Left lobe of liver (tissue), 2 donors: ENCODE measurements around the gene PATJ. TPM values are rescaled to one million over a fixed set of nuclear protein-coding genes. Genes with fewer than 3 reads are reported as not detected.
"Not testable (repeated sequence)": the region's sequence is repeated elsewhere in the genome, so short reads cannot be mapped to it uniquely, and the experiment has no call there.

Experiments used
- ATAC-seq: fragments of 200-7000 bp; cut with Tn5 transposase; one replicate; pipeline ENCODE4 v1.9.1; 2020; ENCODE audit warnings: mild to moderate bottlenecking, moderate library complexity
- DNase-seq: peaks from one replicate; pipeline ENCODE4 v3.0.0-alpha.2; 2020; ENCODE audit warnings: low spot score
- total RNA-seq: library from RNA; stranded (reverse); gene quantifications from one replicate; pipeline ENCODE4 v1.2.1, GENCODE V29; 2021
- donor health status: DM: no; HTN: no; CAD: no; lungs with moderate emphysema.
- donor health status: DM: no; HTN: yes; CAD: no.

Gene PATJ
- total RNA-seq, 1 donor from 2014 or later, result 33.4 TPM

GRCh38 chr1:61873581-61873980 is 131.3 kb downstream of the PATJ start:
- ATAC-seq (no peak), DNase-seq (no peak)

- ATAC-seq (no peak), DNase-seq (no peak)
Observed at GRCh38 chr1:61873994-61874393, 131.7 kb downstream of the PATJ start.

- DNase-seq (no peak), ATAC-seq (no peak)
Observed at GRCh38 chr1:61875198-61875597, 132.9 kb downstream of the PATJ start.

GRCh38 chr1:61879887-61880474 is 137.7 kb downstream of the PATJ start:
- DNase-seq, ATAC-seq: not testable (repeated sequence)

GRCh38 chr1:61887076-61887867 is 145.0 kb downstream of the PATJ start:
- DNase-seq, result no peak

GRCh38 chr1:61887931-61888564 is 145.8 kb downstream of the PATJ start:
- DNase-seq (no peak), ATAC-seq (peak; percentile 52)

More at GRCh38 chr1:61887076-61887867, 145.0 kb downstream of the PATJ start:
- no peak for ATAC-seq

GRCh38 chr1:61888808-61889207 is 146.5 kb downstream of the PATJ start:
- no peak for DNase-seq
- no peak for ATAC-seq

- ATAC-seq, DNase-seq: not testable (repeated sequence)
Observed at GRCh38 chr1:61890435-61890834, 148.2 kb downstream of the PATJ start.

- DNase-seq (no peak), ATAC-seq (no peak)
Observed at GRCh38 chr1:61892977-61893376, 150.7 kb downstream of the PATJ start.

GRCh38 chr1:61894296-61894695 is 152.0 kb downstream of the PATJ start:
- DNase-seq, ATAC-seq: not testable (repeated sequence)

- no peak for DNase-seq
- ATAC-seq, result no peak
Observed at GRCh38 chr1:61895175-61895574, 152.9 kb downstream of the PATJ start.

- no peak for DNase-seq
- no peak for ATAC-seq
Observed at GRCh38 chr1:61898658-61899057, 156.4 kb downstream of the PATJ start.

GRCh38 chr1:61904354-61904753 is 162.1 kb downstream of the PATJ start:
- DNase-seq, result no peak
- no peak for ATAC-seq

- no peak for ATAC-seq
Observed at GRCh38 chr1:61907102-61907501, 164.8 kb downstream of the PATJ start.

GRCh38 chr1:61910035-61910434 is 167.8 kb downstream of the PATJ start:
- DNase-seq, result no peak
- peak; percentile 79 for ATAC-seq

More at GRCh38 chr1:61907102-61907501, 164.8 kb downstream of the PATJ start:
- DNase-seq, result no peak

GRCh38 chr1:61914823-61915482 is 172.7 kb downstream of the PATJ start:
- ATAC-seq, result no peak

GRCh38 chr1:61921435-61921834 is 179.2 kb downstream of the PATJ start:
- no peak for ATAC-seq
- DNase-seq, result no peak

More at GRCh38 chr1:61914823-61915482, 172.7 kb downstream of the PATJ start:
- DNase-seq, result no peak

- no peak for DNase-seq
- ATAC-seq, result no peak
Observed at GRCh38 chr1:61922950-61923480, 180.7 kb downstream of the PATJ start.

- DNase-seq, result no peak
- no peak for ATAC-seq
Observed at GRCh38 chr1:61925591-61926298, 183.5 kb downstream of the PATJ start.

- ATAC-seq (no peak), DNase-seq (no peak)
Observed at GRCh38 chr1:61926597-61926996, 184.3 kb downstream of the PATJ start.
